CD4-positive, alpha-beta T cell treated with Interleukin-4 for 4 hours (primary cell): ENCODE results near the gene P2RY2.

Experiments used
- DNase-seq: peaks from one replicate; pipeline ENCODE4 v3.0.0-alpha.2; 2020

P2RY2 gene

DNA sequence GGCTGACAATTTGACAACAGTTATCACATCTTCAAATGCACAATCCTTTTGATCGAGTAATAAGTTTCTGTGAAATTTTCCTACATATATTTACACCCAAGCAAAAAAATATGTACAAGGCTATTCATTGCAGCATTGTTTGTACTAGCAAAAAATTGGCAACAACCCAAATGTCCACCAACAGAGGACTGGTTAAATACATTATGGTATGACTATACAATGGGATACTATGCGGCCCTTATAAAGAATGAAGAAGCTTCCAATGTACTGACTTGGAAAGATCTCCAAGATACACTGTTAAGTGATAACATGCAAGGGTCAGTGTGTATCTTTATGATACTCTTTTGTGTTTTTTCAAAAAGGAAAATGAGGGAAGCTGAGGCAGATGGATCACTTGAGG lies 8.2 kb upstream of the P2RY2 start:
- no peak for DNase-seq

DNA sequence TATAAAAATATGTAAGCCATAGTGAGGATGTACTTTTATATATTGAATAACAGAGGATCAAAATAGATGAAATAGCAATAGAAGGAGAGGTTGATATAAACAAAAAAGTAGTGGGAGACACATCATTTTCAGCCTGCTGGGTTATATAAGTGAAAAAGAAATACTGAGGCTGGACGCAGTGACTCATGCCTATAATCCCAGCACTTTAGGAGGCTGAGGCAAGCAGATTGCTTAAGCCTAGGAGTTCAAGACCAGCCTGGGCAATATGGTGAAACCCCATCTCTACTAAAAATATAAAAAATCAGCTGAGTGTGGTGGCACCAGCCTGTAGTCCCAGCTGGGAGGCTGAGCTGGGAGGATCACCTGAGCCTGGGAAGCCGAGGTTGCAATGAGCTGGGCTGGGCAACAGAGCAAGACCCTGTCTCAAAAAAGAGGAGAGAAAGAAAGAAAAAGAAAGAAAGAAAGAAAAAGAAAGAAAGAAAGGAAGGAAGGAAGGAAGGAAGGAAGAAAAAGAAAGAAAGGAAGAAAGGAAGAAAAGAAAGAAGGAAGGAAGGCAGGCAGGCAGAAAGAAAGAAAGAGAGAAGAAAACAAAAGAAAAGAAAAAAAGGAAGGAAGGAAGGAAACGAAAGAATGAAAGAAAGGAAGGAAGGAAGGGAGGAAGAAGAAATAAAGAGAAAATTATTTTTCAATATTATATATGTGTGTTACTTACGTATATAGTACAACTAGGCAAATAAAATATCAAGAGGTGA lies 7.0 kb upstream of the P2RY2 start:
- DNase-seq = no peak

DNA sequence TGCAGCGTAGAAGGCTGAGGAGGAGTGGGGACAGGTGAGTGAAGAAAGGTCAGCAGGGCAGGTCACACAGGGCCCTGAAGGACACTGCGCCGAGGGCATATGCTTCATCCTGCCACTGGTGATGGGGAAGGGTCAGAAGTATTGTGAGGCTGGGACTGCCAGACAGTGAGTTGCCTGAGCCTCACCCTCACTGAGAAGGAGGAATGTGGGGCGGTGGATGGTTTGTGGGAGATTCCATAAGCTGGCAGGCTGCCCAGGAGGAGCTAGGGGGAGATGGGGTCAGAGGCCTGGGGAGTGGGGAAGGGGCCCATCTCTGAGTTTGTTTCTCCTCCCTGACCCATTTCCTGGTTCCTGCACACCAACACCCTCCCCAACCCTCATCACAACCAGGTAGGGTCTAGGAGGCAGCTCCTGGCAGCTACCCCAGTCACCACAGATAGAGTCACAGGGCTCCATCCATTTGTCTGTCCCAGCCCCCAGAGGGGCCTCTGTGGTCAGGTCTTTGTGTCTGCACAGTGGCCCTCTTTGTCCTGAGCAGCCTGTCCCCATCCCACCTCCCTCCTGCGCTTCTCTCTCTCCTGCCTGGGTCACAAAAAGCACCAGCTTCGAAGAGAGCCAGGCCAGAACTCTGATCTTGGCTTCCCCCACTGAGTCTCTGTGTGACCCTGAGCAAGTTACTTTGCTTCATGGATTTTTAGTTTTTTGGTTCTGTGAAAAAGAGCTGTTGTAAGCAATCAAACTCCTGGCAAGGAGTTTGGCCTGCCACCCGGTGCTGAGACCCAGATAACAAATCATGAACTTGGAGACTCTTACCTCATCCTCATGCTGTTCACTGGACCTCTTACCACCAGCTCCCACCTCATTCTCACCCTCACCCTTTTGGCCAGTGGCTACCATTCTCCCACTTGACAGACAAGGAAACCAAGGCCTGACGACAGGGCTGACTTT lies 4.6 kb upstream of the P2RY2 start:
- DNase-seq = no peak

DNA sequence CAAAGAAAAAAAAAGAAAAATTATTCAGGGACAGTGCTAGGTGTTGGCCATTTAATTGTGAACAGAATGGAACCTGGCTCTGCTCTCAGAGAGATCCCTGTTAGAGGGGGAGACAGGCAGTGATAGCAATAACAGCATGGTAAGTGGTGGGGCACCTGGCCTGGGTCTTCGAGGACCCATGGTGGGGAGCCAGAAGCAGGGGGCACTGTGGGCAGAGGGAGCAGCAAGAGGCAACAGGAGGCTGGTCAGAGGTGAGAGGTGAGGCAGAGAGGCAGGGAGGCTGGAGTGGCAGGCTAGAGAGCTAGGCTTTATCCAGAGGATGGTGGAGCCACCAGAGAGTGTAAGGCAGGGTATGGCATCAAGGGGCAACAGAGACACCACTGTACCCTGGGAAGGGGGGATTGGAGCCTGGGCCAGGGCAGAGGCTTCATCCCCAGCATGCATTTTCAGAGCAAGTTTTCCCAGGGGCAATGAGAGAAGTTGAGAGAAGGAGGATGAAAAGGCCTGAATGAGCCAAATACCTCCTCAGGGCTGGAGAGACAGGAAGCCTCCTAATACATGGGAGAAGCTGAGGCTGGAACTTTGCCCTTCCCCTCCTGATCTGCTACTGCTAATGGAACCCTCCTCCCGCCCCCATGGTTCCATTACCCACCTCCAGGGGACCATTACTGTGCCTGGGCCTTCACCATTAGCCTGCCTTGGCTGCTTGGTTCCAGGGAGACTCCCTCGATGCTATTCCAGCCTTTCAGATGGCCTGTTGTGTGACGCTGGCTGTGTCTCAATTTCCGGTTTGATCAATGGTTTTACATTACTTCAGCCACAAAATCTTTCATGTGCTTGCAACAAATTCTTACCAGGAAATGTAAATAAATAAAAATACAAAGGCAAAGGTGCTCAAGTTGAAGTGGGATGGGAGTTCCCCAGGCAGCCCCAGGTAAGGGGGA lies 2.6 kb upstream of the P2RY2 start:
- no peak for DNase-seq

DNA sequence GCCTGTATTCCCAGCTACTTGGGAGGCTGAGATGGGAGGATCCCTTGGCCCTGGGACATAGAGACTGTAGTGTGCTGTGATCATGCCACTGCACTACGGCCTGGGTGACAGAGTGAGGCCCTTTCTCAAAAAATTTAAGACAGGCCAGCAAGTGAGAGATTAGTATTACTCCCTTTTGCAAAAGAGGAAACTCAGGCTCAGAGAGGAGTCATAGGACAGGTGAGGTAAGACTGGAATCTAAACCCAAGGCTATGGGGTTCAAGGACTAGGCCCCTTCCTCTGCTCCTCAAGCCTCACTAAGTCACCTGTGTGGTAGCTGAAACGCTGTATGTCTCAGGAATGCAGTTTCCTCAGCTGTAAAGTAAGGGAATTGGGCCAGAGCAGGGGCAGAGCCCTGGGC lies 1.6 kb upstream of the P2RY2 start:
- DNase-seq = no peak

DNA sequence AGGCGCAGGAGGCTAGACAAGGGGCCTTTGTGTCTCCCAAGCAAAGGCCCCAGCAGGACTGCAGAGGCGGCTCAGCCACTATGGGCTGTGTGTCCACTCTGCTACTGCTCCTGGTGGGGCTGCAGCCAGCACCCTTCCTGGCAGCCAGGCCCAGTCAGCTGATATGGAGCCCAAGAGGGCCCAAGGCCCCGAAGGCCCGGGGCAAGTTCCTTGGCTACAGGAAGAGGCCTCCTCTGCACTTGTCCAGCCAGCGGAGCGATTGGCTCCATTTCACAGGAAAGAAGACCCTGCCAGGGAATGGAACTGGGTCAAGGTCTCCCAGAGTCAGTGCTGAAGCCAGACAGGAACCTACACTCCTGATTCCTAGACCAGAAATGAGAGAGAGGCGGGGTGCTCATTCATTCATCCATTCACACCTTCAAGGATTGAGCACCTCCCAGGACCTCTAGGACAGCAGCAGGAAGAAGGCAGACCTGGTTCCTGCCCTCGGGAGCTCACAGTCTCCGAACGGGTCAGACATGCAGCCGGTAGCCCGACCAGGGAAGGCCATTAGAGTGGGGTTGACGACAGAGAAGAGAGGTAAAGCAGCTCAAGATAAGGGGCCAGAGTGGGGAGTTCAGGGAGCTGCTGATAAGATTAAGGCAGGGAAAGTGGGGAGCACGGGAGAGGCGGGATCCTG lies 811 bp upstream of the P2RY2 start:
- DNase-seq = no peak

DNA sequence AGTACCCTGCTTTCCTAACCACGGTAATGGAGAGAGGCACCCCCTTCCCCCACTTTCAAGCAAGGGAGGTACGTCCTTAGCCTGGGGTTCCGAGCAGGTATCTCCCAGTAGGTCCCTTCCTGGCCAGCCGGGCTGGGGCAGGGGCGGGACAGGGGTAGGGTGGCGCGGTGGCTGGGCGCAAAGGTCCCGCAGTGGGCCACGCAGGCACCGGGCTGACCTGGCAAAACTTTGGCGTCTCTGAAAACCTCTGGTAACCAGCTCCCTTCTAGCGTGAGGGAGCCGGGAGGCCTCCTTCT lies 323 bp upstream of the P2RY2 start:
- DNase-seq = no peak

DNA sequence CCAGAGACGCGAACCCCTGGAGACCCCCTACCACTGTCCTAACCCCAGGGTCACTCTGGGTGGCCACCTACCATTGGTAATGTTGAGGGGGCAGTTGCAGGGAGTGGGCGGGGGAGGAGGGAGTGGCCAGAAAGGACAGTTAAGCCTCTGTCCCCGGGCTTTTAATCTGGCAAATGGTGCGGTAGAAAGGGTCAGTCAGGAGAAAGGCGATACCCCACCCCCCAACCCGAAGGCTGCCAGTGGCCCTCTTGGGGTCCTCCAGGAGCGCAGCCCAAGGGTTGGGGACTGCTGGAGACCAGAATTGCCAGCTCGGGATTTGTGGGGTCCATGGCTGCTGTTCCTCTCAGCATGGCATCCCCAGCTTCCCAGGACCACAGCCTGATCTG lies 742 bp downstream of the P2RY2 start:
- DNase-seq = no peak

DNA sequence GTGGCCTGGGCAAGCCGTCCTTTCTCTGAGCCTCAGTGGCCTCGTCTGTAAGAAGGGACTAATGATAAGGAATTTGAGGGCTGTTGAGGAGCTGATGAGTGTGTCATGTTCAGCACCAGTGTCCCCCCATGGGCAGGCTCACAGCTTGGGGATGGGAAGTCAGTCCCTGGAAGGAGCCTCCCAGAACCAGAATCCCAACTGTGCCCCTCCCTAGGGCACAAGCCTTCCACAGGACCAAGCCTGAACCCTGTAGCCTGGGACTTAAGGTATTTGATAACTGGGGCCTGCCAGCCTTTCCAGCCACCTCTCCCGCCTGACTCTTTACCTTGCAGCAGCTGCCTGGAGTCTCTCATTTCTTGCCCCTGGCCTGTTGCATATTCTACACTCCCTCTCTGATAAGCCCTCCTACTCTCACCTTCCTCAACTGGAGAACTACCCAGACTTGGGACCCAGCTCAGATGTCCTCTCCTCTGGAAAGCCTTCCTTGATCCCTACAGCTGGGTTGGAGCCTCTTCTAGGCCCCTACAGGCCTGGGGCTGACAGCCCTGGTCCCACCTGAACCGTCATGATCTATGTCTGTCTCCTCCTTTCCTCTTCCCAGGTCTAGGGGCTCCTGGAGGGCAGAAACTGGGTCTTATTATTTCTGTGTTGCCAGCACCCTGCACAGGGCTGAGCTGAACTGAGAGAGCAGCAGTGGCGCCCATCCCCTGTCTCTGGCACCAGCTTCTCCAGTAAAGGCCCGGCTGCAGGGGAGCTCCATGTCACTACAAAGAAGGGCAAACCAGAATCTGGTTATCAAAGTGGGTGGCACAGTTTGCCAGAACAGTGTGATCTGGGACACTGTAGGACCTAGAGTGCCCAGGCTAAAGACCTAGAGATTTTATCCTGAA lies 1.6 kb downstream of the P2RY2 start:
- DNase-seq = no peak

DNA sequence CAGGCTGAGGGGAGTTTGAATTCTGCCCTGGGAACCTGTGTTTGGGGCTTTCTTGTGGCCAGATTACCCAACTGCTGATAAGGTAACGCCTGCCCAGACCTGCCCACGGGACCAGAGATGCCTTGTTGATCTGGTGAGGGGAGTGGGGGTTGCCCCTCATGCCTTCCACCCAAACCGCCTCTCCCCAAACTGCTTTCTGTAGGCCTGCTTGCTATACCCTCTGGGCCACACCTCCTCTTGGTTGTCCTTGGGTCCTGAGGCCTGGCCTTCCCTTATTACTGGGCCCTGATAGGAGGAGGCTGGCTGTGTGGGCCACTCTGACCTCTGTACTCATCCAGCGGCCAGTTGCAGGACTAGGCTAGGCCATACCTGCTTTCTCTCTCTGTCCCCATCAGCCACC lies 3.4 kb downstream of the P2RY2 start:
- DNase-seq = no peak

DNA sequence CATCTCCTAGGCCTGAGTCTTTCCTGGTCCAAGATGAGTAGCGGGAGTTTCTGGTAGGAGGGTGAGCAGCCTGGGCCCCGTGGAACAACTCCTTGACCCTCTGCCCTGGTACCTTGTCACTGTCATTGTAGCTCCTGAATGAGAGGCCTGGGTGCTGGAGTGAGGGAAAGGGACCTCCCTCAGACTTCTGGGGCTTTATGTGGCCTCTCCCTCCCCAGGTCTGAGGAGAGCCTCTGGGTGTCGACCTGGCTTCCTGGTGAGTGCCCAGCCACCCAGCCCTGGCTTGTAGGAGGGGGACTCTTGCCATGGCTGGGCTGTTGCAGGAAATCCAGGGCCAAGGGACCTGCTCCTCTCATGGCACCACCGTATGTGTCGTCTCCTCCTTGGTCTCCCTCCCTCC lies 3.9 kb downstream of the P2RY2 start:
- DNase-seq = no peak

DNA sequence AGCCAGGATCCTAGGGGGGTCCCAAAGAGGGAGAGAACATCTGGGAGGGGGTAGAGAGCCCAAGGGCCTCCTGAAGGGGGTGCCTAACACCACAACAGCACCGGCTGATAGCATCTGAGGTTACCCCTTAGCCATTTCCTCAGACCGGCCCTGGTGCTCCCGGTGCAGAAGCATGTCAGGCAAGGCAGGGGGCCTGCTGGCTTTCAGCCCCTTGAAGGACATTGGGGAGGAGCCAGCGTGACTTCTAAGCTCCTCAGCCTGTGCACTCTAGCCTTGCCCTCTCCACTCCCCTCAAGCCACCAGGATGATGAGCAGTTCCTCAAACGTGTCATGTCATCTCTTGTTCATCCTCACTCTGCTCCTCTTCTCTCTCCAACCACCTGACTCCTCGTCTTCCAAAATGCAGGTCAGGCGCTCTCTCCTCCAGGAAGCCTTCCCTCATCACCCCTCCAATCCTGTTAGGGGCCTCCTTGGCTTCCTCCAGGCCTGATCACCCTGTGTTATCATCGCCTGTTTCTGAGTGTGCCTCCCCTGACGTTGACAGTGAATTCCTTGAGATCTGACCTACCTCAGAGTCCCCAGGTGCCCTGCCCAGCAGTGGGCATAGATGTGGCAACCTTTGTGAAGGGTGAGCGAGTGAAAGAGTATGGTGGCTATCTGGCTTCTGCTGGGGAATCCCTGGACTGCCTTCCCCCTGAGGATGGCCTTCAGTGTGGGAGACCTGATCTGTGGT lies 6.1 kb downstream of the P2RY2 start:
- no peak for DNase-seq

DNA sequence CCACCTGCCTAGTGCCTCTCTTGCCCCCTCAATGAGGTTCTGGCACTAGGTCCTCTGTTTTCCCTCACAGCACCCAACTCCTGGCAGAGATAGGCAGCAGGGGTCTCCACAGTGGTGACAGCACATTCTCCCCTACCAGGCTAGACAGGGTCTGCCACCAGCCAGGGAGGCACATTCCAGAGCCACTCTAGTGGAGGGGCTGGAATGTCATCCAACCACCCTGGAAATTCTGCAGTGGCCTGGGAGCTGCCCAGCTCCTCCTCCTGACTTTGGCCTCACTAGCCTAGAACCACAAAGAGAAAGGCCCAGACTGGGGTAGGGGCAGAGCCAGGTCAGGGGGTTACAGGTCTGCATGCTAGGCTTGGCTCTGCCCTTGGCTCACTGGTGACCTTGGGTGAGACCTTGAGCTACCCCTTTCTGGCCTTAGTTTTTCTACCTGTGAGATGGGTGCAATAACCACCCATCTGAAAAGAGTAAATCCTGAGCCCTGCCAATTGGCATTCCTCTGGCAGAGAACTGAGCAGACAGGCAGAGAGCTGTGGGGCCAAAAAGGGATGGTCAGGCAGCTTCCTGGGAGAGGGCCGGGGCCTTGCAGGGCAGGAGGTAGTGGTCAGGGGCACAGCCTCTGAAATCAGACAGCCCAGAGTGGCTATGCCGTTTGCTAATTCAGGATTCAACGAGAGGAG lies 7.1 kb downstream of the P2RY2 start:
- DNase-seq = no peak

DNA sequence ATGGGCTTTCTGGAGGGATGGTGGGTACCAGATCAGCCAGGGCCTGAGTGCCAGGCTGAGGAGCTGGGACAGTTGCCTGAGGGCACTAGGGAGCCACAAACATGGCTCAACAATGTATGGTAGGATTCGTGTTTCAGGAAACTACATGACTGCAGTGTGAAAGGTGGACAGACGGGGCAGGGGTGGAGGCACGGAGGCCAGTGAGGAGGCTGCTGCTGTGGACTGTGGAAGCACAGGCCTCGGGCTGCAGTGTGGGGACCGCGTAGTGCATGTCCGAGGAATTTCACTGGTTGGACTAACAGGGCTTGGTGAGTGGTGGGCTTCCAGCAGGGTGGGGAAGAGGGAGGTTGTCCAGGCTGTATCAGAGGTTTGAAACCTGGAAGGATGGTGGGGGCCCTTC lies 7.8 kb downstream of the P2RY2 start:
- no peak for DNase-seq

DNA sequence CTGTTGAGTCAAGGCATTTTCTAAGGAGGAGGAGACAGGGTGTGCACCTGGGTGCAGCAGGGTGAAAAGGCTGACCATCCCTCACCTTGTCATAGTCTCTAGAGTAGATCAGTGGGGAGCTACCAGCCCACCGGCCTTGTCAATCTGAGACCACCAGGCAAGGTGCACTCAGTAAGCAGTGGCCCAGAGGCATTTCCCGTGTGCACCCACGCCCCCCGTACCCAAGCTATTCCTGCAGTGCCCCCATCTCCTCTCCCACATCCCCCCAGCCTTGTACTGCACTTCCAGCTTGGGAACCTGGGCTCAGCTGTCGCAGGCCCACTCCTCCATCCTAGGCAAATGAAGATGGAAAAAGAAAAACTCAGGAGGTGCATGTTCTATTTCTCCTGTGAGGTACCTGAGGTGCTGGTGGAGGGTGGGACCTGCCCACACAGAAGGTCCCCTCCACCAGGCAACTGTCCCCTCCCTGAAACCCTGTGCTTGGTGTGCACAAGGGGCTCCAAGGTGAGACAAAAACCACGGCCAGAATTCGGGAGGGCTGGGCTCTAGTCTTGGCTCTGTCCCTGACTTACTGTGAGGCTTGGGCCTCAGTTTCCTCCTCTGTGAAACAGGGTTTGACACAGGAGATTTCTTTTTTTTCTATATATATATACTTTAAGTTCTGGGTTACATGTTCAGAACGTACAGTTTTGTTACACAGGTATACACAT lies 8.4 kb downstream of the P2RY2 start:
- no peak for DNase-seq

DNA sequence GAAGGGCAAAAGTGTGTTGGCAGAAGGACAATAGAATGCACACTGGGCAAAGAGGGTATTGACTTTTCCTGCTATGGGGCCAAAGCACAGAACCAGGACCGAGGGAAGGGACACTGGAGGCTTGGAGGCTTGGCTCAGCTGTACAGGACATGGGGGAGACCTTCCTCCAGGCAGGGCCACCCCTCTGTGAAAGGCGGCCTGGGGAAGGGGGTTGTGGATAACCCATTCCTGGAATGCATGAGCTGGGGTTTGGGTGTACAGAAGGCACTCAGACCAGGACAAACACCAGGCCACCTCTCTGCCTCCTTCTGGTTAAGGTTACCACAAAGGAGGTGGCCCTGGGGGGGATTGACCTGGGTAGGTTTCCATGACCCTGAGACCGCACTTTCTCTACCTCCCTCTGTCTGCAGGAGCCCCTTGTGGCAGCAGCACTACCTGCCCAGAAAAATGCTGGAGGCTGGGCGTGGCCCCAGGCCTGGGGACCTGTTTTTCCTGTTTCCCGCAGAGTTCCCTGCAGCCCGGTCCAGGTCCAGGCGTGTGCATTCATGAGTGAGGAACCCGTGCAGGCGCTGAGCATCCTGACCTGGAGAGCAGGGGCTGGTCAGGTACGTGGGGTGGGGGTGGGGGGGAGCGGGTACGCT lies 9.6 kb downstream of the P2RY2 start:
- DNase-seq = no peak

DNA sequence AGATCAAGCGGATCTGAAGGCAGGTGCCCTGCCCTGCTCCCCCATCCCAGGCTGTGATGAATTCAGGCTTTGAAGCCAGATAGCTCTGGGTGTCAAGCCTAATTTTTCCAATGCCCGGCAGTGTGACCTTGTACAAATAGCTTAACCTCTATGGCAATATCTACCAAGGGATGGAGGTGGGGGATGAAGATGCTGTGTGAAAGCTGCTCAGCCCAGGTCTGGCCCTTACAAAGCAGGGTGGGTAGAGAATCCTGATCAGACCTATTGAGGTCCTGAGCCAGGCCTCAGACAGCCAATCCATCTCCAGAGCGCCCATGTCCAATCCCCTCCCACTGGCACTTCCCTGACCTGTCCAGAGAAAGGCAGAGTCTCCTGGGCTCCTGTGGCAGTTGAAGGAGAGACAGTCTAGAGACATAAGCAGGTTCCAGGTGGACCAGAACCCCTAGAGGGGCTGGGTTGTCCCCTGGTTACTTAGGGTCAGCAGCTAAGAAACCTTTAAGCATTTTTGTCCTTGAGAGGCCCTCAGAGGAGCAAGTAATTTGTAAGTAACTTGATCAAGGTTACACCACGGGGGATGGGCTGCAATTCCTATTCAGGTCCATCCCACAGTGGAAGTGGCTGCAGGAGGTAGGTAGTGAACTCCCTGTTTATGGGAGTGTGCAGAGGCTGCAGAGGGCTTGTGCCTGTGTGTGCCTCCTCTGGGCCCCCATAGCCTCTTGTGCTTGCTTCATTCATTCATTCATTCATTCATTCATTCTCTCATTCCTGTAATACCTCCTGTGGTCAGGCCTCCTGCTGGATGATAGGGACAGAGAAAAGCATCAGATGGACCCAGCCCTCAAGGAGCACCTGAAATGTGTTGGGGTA lies 10.4 kb downstream of the P2RY2 start:
- DNase-seq = no peak

DNA sequence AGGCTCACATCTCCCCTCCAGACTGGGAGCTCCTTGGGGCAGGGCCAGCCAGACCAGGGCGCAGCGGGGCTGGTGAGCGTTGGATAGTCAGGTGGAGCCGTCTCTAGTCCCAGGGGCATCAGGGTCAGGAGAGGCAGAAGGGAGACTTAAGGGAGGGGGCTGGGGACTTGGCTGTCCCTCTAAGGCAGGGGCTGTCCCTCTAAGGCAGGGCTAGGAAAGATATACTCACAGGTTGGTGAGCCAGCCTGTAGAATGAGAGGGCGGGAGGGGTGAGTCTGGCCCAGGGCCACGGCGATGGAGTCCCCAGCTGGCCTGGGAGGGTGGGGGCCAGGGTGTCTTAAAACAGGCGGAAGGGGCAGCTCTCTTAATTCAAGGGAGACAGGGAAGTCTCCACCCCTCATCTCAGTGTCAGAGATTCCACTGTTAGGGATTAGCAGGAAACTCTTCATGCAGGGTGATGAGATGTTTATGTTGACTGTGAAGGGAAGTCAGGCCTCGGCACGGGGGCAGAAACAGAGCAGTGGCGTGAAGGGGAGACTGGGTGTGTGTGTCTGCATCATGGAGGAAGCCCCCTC lies 11.3 kb downstream of the P2RY2 start:
- DNase-seq = no peak
